LNCaP clone FGC (cell line): Measurements from ENCODE around the gene HJURP.

Experiments used
- DNase-seq: peaks from one replicate; pipeline ENCODE4 v3.0.0-alpha.2; 2011; ENCODE audit warnings: low read depth
- H3K4me3 ChIP-seq: 2 replicates; pipeline ENCODE4 v1.5.1; 2011; ENCODE audit warnings: mild to moderate bottlenecking, low read depth, low read length, control low read depth
- CTCF ChIP-seq: IDR thresholded peaks from 2 replicates; pipeline ENCODE4 v1.5.1; 2012; ENCODE audit warnings: mild to moderate bottlenecking; ENCODE audit not compliant: control insufficient read depth, insufficient read depth; ENCODE audit errors: extremely low read depth

HJURP gene

GRCh38 chr2:233837694-233838229 lies 16.6 kb downstream of the HJURP start:
- no peak overlapping the region for H3K4me3 ChIP-seq
- no peak for TF ChIP-seq CTCF
- no peak for DNase-seq

GRCh38 chr2:233836359-233836758 lies 18.0 kb downstream of the HJURP start:
- DNase-seq = no peak
- no peak for TF ChIP-seq CTCF

GRCh38 chr2:233835230-233836186 lies 18.8 kb downstream of the HJURP start:
- no peak overlapping the region for H3K4me3 ChIP-seq
- TF ChIP-seq CTCF = no peak
- DNase-seq = no peak

More at GRCh38 chr2:233836359-233836758, 18.0 kb downstream of the HJURP start:
- no peak overlapping the region for H3K4me3 ChIP-seq

- TF ChIP-seq CTCF = no peak
- H3K4me3 ChIP-seq = no peak overlapping the region
- DNase-seq = no peak
These were observed 21.0 kb downstream of the HJURP start for GRCh38 chr2:233833345-233833744.

- H3K4me3 ChIP-seq = no peak overlapping the region
- no peak for DNase-seq
- TF ChIP-seq CTCF = peak; percentile 69
These were observed 21.4 kb downstream of the HJURP start for GRCh38 chr2:233832869-233833311.

- H3K4me3 ChIP-seq = no peak overlapping the region
- no peak for DNase-seq
- TF ChIP-seq CTCF = no peak
These were observed 21.9 kb downstream of the HJURP start for GRCh38 chr2:233832414-233832813.
